DMS114 treated with DMSO at 0.1 percent for 48 hours (cell line): ENCODE data around the gene SNX32.

Source experiments
- DNase-seq: peaks from one replicate; lab custom pipeline; 2025; ENCODE audit not compliant: unreplicated experiment; lab: John Stamatoyannopoulos, UW

Gene SNX32

DNA sequence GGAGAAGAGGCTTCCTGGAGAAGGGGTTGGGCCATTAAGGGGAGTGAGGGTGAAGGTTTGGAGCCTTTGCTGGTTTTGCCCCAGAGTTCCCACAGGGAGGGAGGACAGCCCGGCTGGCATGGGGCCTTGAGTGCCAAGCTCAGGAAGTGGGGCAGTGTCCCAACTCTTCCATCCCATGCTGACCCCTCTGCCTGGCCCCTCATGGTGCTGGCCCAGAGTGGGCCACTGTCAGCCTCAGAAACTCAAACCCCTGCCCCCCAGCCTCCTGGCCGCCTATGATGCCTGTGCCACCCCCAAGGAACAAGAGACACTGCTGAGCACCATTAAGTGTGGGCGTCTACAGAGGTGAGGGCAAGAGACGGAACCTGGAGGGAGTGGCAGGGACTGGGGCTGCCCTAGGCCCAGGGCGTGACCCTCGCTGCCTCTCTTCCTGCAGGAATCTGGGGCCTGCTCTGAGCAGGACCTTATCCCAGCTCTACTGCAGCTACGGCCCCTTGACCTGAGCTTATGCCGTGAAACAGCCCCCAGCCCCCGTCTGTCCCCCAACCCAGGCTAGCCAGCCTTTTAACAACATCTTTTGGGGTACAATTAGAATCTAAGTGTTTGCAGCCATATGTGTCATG is 31.9 kb downstream of the SNX32 start:
- DNase-seq = no peak

DNA sequence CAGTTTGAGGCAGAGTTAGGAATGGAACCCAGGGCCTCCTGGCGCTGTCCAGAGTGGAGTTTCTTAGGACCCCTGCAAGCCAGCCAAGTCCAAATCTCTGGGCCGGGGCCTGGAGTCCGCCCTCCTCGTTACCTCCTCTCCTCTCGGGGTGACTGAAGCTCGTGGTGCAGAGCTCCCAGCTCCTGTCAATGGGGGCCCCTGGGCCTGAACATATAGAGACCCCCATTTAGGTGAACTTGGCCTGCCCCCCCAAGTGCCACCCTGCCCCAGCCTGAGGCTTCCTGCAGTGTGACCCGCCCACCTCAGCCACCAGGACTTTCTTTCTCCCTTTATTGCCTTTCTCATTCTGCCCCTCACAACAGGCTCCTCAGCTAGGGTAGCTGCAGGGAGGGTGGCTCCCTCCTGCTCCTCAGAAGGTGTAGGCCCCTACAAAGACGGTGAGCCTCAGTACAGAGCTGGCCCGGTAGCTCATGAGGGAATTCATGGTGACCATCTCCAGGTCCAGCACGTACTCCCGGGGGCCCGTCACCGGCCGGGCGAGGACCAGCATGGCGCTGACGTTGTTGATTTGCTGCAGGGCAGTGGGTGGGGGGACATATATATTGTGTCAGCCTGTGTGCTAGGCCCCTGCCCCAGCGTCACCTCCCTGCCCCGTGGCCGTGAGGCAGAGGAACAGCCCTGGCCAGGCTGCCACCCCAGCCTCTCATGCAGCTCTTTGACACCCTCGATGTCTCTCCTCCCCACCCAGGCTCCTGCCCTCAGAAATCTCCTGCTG is 32.9 kb downstream of the SNX32 start:
- DNase-seq = no peak

DNA sequence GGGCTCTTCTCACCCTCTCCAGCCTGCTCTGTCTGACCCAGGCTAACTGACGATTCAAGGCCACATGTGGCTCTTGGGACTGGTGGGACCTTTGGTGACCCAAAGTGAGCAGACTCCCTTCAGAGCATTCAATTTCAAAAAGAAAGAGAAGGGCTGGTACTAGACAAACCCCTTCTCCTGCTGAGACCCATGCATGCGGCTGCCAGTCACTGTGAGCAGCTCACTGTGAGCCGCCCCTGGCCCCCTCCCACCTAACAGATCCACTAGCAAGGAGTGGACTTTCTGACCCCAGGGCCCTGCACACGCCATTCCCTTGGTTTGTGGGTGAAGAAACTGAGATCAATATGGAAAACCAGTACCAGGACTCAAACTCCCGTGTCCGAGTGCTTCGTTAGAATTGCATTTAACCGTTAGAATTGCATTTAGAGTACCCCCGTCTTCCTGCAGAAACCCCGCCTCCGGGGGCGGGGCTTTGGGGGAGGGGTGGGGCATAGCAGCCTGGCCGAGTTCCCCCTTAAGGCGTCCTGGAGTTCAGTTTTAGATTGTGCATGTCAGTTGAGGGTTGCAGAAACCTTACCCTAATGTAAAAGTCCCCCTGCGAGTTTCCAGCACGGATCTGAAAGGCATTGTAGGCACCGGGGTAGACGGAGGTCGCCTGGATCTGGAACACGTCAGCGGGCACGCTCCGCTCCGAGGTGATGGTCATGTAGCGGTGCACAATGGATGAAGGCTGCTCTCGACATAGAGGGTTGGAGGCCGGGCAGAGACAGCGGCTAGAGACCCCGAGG is 33.7 kb downstream of the SNX32 start:
- DNase-seq = no peak

DNA sequence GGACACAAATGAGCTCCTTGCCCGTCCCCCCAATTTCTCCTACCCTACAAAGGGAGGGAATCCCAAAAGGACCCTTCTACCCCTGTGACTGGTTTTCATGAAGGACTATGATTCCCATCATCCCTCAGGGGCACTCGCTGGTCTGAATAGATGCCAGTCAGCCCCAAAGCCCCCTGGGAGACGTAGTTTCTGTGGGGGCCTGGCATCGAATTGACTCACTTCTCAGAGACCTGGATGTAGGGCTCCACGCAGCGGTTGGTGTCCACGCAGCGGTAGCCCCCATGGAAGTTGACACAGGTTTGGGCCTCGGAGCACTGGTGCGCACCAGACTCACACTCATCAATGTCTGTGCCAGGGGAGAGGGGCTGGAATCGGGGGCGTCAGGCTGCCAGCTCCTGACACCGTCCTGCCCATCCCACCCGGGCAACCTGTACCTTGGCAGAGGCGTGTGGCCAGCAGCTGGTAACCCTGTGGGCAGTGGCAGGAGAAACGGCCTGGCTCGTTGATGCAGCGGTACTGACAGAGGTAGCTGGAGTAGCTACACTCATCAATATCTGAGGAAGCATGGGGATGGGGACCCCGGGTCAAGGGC is 34.4 kb downstream of the SNX32 start:
- DNase-seq = peak; percentile 34

DNA sequence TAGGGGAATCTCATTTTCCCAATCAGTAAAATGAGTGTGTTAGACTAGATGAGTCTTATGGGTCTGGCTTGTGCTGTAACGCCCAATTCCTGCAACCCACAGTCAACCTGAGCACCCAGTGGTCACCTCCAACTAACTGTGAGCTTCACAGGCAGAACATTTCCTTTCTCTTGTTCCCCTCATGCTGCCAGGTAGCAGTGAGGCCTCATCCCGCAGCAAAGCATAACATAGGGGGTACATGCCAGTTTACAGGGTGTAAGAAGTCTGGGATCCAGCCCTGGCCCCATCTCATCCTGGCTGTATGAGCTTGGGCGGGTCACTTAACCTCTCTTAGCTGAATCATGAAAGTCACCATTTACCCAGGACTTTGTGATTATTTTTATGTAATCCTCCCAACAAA is 35.1 kb downstream of the SNX32 start:
- no peak for DNase-seq

DNA sequence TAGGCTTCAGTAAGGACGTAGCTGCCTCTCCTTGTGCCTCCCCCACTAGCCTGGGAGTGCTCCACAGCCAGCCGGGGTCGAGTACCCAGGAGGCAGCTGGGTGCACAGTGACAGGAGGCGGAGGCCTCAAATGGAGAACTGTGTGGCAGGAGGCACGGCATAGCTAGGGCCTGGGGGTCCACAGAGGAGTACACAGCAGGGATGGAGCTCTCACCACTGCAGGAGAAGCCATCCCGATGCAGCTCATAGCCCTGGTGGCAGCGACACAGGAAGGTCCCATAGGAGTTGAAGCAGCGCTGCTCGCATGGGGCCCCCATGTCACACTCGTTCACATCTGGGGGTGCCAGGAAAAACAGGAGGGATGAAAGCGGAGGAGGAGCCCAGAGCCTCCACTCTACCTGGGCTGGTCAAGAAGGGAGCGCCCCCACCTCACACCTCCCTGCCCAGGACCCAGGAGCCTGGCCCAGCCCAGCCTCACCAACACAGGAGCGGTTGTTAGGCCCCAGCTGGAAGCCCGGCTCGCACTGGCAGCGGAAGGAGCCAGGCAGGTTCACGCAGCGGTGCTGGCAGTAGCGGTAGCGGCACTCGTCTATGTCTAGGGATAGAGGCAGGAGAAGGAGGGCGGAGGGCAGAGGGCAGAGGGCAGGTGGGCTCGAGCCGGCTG is 36.0 kb downstream of the SNX32 start:
- DNase-seq = no peak

DNA sequence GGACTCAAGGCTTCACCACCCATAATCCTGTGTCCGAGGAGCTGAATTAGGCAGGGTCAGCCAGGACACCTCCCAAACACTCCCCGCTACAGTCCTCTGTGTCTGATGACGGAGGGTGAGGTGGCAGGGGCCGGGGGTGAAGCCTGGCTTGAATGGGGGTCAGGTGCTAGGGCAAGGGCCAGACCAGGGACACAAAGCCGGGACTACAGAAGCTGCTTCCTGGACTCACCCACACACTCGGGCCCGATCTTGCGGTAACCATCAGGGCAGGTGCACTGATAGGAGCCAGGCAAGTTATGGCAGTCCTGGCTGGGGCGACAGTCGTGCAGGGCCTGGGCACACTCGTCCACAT is 36.5 kb downstream of the SNX32 start:
- DNase-seq = no peak

DNA sequence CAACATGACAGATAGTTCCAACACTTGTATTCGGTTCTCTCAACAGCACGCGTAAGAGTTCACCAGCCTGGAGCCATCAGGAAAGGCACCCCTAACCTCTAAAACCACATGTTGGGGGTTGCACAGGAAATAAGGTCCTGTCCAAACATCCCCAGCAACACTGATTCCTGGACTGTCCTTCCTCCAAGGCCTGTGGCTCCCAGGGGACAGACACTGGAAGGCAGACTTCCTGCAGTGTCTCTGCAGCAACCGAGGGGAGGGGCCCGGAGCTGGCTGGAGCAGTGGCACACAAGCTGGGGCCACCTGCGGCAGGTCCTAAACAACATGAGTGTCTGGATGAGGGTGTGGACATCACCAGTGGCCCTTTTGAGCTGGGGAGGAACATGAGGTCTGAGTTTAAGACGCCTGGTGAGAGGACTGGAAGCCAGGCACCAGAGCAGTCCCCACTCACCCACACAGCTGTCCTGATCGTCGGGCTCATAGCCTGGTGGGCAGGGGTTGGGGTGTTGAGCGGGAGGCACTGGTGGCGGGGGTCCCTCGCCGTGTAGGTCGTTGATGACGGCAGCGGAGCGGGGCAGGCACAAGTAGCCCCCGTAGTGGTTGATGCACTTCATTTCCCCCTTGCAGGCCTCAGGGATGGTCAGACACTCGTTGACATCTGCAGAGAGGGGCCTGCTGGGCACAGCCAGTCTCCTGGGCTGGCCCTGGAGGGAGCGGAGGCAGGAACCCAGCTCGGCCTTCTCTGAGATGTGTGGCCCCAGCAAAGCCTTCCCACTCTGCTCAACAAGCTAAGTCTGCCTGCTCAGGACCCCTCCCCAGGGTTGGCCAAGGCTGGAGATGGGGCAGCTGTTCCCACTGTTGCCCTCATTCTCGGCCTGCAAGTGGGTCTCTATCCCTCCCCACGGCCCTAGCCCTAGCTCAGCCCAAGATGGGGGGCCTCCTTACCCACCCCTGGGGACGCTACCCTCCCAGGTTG is 37.2 kb downstream of the SNX32 start:
- DNase-seq = no peak

DNA sequence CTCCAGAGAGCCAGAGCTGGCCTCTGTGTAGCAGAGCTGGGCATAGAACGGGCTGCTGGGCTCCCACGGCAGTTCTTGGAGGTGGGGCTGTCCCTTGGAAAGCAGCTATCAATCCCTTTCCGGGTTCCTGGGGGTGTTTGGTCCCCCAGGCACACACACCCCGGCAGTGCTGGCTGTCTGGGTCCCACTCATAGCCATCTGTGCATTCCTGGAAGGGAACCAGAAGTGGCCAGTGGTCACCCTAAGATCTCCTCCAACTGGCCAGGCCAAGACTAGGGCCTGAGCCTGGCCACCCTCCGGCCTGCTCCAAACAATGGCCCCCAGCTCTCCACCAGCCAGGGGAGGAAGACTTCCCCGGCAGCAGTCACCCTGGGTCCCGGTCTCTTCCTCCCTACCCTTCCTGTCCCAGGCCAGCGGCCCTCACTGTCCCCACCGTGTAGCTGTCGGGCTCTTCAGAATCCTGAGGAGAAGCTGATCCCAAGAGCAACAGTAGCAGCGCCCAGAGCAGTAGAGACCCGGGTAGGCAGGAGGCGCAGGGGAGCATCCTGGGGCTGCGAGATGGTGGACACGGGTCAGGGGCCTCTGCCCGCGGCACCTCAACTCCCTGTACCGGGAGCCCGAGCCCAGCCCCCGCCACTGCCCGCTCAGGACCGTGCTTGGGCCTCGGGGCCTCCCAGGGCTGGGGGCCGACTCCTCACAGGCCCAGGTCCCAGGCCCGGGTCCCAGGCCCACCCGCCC is 38.2 kb downstream of the SNX32 start:
- DNase-seq = no peak

DNA sequence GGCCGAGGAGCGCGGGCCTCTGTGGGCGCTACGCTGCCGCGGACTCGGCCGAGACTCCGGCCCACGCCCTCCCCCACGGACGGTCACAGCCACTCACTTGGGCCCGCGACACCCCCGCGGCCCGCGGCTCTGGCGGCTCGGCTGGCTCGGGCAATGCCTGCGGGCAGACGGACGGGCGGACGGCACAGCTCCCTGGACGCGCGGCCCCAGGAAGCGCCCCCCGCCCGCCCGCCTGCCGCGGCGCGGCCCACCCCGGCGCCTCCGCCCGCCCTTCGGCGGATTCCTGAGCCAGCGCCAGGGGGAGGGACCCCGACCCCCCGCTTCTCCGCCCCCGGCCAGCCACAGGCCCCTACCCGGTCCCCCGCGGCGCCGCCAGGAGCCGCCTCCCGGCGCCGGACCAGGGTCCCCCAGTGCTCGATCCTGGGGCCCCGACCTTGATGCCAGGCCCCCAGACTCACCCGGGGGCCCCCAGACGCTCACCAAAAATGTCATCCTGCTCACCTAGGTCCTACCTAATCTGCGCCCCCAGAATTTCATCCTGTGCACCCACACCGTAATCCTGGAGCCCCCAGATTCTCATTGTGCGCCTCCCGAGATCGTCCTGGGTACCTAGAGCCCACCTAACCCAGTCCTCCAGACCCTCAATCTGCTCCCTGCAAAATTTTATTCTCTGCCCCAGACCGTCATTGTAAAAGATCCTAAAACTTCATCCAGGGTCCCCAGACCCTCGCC is 39.0 kb downstream of the SNX32 start, which contains the start of gene EFEMP2:
Gene EFEMP2 (minus strand): TSS at position 215 of the 732 bp plus-strand sequence. CDS start 446 bp downstream, outside the sequence.
- DNase-seq = no peak

DNA sequence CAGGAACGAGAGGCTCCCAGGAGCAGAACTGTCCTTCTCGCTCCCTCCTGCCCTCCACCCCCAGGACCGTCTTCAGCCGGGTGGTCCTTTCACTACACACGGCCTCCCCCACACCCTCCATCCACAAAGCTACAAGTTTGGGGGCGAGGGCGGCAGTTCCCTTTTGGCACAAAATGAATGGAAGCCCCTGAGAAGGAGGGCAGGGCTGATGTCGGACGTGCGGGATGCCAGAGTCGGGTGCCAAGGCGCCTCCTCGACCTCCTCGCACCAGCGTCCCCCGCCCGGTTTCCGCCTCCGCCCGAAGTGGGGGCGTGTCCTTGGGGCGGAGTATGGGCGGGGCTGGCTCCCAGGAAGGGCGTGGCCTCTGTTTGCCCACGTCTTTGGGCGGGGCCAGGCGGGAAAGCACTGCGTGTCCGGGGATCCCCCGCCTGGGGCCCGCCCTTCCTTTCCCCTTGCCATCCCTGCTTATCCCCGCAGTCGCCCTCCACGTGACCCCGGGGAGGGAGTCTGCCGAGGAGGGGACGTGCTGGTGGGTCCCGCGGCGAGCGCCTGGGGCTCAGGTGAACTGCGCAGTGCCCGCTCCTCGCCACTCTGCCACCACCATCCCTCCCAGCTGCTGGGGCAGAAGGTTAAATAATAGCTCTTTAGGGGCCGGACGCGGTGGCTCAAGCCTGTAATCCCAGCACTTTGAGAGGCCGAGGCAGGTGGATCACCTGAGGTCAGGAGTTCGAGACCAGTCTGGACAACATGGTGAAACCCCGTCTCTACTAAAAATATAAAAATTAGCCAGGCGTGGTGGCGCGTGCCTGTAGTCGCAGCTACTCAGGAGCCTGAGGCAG is 39.8 kb downstream of the SNX32 start:
- peak; percentile 80 for DNase-seq

DNA sequence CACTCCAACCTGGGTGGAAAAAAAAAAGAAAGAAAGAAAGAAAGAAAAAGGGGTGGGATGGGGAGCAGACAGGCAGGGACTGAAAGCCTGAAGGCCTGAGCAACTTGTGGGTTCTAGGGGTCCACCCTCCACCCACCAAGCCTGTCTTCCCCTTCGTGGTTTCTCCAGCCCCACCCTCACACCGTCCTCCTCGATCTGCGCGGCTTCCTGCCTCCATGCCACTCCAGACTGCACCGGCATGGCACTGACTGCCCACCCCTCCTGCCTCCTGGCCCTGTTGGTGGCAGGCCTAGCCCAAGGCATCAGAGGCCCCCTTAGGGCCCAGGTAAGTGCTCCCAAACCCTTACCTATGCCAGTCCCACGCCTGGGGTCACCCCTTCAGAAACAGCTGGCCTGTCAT is 45.9 kb downstream of the SNX32 start, which contains the start of gene CTSW:
Gene CTSW (plus strand): TSS at position 221 of the 400 bp plus-strand sequence. CDS start 18 bp downstream, at position 239.
- no peak for DNase-seq

DNA sequence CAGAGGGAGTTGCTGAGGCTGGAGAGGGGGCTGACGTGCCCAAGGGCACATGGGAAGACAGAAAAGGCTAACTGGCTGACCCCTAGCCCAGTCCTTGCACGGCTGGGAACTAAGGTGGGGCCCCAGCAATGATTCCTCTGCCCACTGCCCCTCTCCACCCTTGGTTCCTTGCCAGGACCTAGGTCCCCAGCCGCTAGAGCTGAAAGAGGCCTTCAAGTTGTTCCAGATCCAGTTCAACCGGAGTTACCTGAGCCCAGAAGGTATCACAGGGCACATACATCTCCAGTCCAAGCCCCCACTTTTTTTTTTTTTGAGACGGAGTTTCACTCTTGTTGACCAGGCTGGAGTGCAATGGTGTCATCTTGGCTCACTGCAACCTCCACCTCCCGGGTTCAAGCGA is 46.3 kb downstream of the SNX32 start:
- no peak for DNase-seq

DNA sequence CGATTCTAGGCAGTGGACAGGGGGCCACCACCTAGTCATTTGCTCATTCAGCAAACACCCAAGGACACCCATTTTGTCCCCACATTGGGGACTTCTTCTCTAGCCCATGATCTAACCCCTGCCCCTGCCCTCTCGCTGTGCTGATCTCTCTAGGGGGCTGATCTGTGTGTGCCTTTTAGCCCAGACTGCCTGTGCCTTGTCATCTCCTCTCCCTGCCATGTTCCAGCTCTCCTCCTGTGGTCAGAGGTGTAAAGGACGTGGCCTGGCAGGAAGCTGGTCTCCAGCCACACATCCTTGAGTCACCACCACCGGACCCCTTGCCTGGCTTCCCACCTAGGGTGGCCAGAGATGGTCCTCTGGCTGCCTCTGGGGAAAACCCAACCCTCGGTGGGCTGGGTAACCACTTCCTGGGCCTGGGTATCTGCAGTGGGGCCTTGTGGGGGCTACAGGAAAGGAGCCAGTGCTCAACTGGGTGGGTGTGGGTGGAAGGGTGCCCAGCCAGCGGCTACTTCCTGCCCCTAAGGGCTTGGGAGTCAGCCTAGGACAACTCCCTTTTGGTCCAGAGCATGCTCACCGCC is 47.2 kb downstream of the SNX32 start:
- DNase-seq = no peak

DNA sequence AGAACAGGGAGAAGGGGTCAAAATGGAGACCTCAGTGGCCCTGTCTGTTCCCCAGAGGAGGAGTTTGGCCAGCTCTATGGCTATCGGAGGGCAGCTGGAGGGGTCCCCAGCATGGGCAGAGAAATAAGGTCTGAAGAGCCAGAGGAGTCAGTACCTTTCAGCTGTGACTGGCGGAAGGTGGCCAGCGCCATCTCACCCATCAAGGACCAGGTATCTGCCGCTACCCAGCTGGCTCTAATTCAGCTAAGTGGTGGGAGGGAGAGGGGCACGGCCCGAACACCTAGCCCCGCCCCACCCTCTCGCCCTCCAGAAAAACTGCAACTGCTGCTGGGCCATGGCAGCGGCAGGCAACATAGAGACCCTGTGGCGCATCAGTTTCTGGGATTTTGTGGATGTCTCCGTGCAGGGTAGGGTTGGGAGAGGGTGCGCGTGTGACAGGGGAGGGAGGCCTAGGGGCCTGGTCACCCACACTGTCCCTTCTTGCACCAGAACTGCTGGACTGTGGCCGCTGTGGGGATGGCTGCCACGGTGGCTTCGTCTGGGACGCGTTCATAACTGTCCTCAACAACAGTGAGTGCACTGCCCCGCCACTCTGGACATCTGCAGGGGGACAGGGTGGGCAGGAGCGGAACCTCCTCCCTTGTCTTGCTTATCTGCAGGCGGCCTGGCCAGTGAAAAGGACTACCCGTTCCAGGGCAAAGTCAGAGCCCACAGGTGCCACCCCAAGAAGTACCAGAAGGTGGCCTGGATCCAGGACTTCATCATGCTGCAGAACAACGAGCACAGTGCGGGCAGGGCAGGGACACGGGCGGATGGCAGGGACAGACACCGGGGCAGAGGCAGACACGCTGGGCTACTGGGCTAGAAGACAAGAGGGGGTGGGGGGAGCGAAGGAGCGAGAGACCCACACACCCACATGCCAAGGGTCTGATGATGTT is 48.6 kb downstream of the SNX32 start:
- no peak for DNase-seq
